ENCODE results near the gene VAT1. TPM values are rescaled to one million over a fixed set of nuclear protein-coding genes. Genes with fewer than 3 reads are reported as not detected.

VAT1 gene
- total and polyA plus RNA-seq, 9 of the 15 experiments (the other 6 are each of a cell fraction or from before 2014, with no cell fraction given) = 29.4 to 153 (median 66.7) TPM

GRCh38 chr17:42980766-42981397 is 41.3 kb downstream of the VAT1 start (continued):
- TF ChIP-seq NFXL1 (CRISPR knock-in tag; IDR thresholded peaks at IDR 0.05) (no peak), TAL1 (IDR thresholded peaks at IDR 0.05) (no peak), XRCC5 (IDR thresholded peaks at IDR 0.05; ENCODE audit: low read depth, low read length) (no peak), NR2C2 (CRISPR knock-in tag; IDR thresholded peaks at IDR 0.05) (0 out of 2 replicates have a peak, but pooled peaks have one; percentile 12), NR2C2 (tag; IDR thresholded peaks at IDR 0.05) (no peak; the same call in 1 of the 2 replicates), AFF4 (CRISPR knock-in tag; IDR thresholded peaks at IDR 0.05) (no peak), TOE1 (IDR thresholded peaks at IDR 0.05; ENCODE audit: borderline replicate concordance) (no peak), TOE1 (CRISPR knock-in tag; IDR thresholded peaks at IDR 0.05; ENCODE audit: borderline replicate concordance, low read depth) (no peak), E2F1 (CRISPR knock-in tag; IDR thresholded peaks at IDR 0.05) (0 out of 2 replicates have a peak, but pooled peaks have one; percentile 41), AFF1 (IDR thresholded peaks at IDR 0.05; ENCODE audit: low read depth in 1 of 2, partially characterized antibody in 2 of 2) (no peak), CREBBP (IDR thresholded peaks at IDR 0.05; ENCODE audit: low read depth, low read length) (no peak), ZKSCAN1 (IDR thresholded peaks at IDR 0.05; ENCODE audit: low read depth, low read length) (no peak), PPARD (CRISPR knock-in tag; IDR thresholded peaks at IDR 0.05) (no peak)

Measured in K562 (cell line).